ENCODE measurements around the gene ZNF823.
A peak's percentile ranks its signal among the peaks of the same experiment; 100 is the strongest.

Gene ZNF823

DNA sequence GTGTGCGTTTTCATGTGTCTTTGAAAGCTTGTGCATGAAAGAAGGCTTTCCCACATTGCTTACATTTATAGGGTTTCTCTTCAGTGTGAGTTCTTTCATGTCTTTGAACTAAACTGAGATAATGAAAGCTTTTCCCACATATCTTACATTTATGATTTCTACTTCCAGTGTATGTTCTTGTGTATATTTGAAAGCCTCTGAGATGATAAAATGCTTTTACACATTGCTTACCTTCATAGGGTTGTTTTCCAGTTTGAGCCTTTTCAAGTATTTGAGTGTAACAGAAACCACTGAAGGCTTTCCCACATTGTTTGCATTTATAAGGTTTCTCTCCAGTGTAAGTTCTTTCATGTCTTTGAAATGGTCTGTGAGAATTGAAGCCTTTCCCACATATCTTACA, 18.2 kb upstream of the ZNF823 start:
- no peaks in the 10 kb centered on the region for H3K4me1 Mint-ChIP-seq (ENCODE audit: low read depth)
- peaks cover 7% of the 10 kb centered on the region for H3K27me3 Mint-ChIP-seq
- peaks cover 11% of the 10 kb centered on the region for H3K36me3 Mint-ChIP-seq
- no peak overlapping the region for H3K4me3 Mint-ChIP-seq
- H3K27ac Mint-ChIP-seq, result no peak overlapping the region
- H3K9me3 Mint-ChIP-seq (ENCODE audit: low read depth), result peaks cover 26% of the 10 kb centered on the region

DNA sequence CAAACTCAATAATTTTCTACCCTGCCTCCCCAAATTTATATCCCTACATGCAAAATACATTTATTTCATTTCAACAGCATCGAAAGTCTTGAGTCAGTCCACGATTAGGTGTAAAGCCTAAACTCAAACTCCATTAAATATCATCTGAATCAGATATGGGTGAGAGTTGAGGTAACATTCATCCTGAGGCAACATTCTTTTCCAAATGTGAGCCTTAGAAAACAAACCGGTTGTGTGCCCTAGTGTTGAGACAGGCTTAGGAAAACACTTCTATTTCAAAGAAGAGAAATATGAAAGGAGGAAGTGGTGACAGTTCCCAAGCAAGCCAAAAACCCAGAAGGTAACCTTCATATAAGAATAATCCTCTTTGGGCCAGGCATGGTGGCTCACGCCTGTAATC, 15.9 kb upstream of the ZNF823 start:
- Mint-ChIP-seq H3K36me3 (peaks cover 15% of the 10 kb centered on the region), H3K27me3 (peaks cover 6% of the 10 kb centered on the region), H3K27ac (no peak overlapping the region), H3K4me1 (ENCODE audit: low read depth) (no peaks in the 10 kb centered on the region), H3K4me3 (no peak overlapping the region), H3K9me3 (ENCODE audit: low read depth) (peaks cover 44% of the 10 kb centered on the region)

- no peaks in the 10 kb centered on the region for H3K4me1 Mint-ChIP-seq (ENCODE audit: low read depth)
- no peak overlapping the region for H3K27ac Mint-ChIP-seq
- no peak overlapping the region for H3K4me3 Mint-ChIP-seq
- peaks cover 6% of the 10 kb centered on the region for H3K27me3 Mint-ChIP-seq
- peaks cover 18% of the 10 kb centered on the region for H3K36me3 Mint-ChIP-seq
- peaks cover 53% of the 10 kb centered on the region for H3K9me3 Mint-ChIP-seq (ENCODE audit: low read depth)
These were observed 13.5 kb upstream of the ZNF823 start for GRCh38 chr19:11752244-11752736.

GRCh38 chr19:11749751-11750150, 11.0 kb upstream of the ZNF823 start:
- no peak overlapping the region for H3K27ac Mint-ChIP-seq
- H3K27me3 Mint-ChIP-seq, result peaks cover 4% of the 10 kb centered on the region
- no peak overlapping the region for H3K4me3 Mint-ChIP-seq
- peaks cover 16% of the 10 kb centered on the region for H3K36me3 Mint-ChIP-seq
- peaks cover 39% of the 10 kb centered on the region for H3K9me3 Mint-ChIP-seq (ENCODE audit: low read depth)
- no peaks in the 10 kb centered on the region for H3K4me1 Mint-ChIP-seq (ENCODE audit: low read depth)

DNA sequence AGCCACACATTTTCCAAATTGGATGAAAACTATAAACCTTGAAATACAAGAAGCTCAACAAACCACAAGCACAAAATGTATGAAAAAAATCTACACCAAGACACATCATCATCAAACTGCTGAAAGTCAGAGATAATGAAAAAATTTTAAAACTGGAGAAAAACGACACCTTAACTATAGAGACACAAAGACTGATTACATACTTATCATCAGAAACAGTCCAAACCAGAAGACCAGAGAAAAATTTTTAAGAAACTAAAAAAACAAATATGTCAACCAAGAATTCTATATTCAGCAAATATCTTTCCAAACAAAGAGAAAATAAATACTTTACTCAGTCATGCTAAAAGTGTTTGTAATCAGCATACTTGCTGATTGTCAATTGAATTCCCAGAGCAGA, 8.5 kb upstream of the ZNF823 start:
- H3K4me1 Mint-ChIP-seq (ENCODE audit: low read depth), result no peaks in the 10 kb centered on the region
- no peak overlapping the region for H3K27ac Mint-ChIP-seq
- peaks cover 14% of the 10 kb centered on the region for H3K36me3 Mint-ChIP-seq
- peaks cover 3% of the 10 kb centered on the region for H3K27me3 Mint-ChIP-seq
- peaks cover 35% of the 10 kb centered on the region for H3K9me3 Mint-ChIP-seq (ENCODE audit: low read depth)
- H3K4me3 Mint-ChIP-seq, result no peak overlapping the region

- no peak overlapping the region for H3K27ac Mint-ChIP-seq
- H3K4me1 Mint-ChIP-seq (ENCODE audit: low read depth), result no peaks in the 10 kb centered on the region
- H3K9me3 Mint-ChIP-seq (ENCODE audit: low read depth), result peaks cover 21% of the 10 kb centered on the region
- H3K27me3 Mint-ChIP-seq, result peaks cover 3% of the 10 kb centered on the region
- peaks cover 6% of the 10 kb centered on the region for H3K36me3 Mint-ChIP-seq
- H3K4me3 Mint-ChIP-seq, result no peak overlapping the region
These were observed 7.1 kb upstream of the ZNF823 start for GRCh38 chr19:11745869-11746268.

- H3K27ac Mint-ChIP-seq, result no peak overlapping the region
- no peaks in the 10 kb centered on the region for H3K9me3 Mint-ChIP-seq (ENCODE audit: low read depth)
- H3K36me3 Mint-ChIP-seq, result peaks cover 4% of the 10 kb centered on the region
- H3K4me3 Mint-ChIP-seq, result peak overlapping the region; percentile 94
- no peaks in the 10 kb centered on the region for H3K27me3 Mint-ChIP-seq
- peaks cover 22% of the 10 kb centered on the region for H3K4me1 Mint-ChIP-seq (ENCODE audit: low read depth)
These were observed 591 bp downstream of the ZNF823 start for GRCh38 chr19:11737964-11738745.

GRCh38 chr19:11736696-11737095, 2.0 kb downstream of the ZNF823 start:
- Mint-ChIP-seq H3K4me1 (ENCODE audit: low read depth) (peaks cover 22% of the 10 kb centered on the region), H3K27me3 (no peaks in the 10 kb centered on the region), H3K4me3 (peak overlapping the region; percentile 80), H3K27ac (no peak overlapping the region), H3K36me3 (peaks cover 6% of the 10 kb centered on the region), H3K9me3 (ENCODE audit: low read depth) (no peaks in the 10 kb centered on the region)

DNA sequence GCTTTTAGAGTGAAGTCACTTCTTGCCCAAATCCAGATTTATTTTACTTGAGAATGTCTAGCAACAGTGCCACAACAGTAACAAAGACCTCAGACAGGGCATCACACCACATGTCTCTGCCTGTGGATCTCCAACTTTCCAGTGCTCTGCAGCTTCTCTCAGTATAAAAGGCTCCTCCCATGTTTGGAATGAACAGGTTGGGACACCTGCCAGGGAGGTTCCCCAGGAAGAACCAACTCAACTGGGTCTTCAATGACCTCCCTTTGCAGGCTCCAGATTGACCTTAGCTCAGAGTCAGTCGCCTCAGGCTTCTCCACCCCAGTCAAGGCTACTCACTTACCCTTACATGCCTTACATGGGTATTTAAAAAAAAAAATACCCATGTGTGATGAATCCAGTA, 3.4 kb downstream of the ZNF823 start:
- Mint-ChIP-seq H3K27ac (no peak overlapping the region), H3K36me3 (peaks cover 9% of the 10 kb centered on the region), H3K9me3 (ENCODE audit: low read depth) (no peaks in the 10 kb centered on the region), H3K4me1 (ENCODE audit: low read depth) (peaks cover 22% of the 10 kb centered on the region), H3K27me3 (no peaks in the 10 kb centered on the region), H3K4me3 (no peak overlapping the region)

DNA sequence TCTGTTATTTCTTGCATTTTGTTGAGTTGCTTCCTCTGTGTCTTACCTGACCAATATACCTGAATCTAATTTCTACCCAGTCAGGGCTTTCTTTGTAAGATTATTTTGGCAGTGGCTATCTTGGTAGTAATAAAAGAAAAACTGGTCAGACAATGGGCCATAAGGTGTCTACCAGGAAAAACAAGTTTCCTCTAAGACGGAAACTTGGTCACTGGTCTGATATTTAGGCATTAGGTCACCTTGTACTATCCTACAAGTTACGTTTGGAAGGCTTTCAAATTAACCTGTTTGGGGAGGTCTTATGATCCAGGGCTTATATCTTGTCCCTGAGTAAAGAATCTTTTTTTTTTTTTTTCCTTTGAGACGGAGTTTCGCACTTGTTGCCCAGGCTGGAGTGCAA, 9.2 kb downstream of the ZNF823 start:
- Mint-ChIP-seq H3K4me3 (no peak overlapping the region), H3K27ac (no peak overlapping the region), H3K4me1 (ENCODE audit: low read depth) (no peaks in the 10 kb centered on the region), H3K27me3 (no peaks in the 10 kb centered on the region), H3K9me3 (ENCODE audit: low read depth) (no peaks in the 10 kb centered on the region), H3K36me3 (peaks cover 31% of the 10 kb centered on the region)

- Mint-ChIP-seq H3K4me3 (no peak overlapping the region), H3K27ac (no peak overlapping the region), H3K9me3 (ENCODE audit: low read depth) (peaks cover 13% of the 10 kb centered on the region), H3K27me3 (no peaks in the 10 kb centered on the region), H3K36me3 (peaks cover 56% of the 10 kb centered on the region), H3K4me1 (ENCODE audit: low read depth) (no peaks in the 10 kb centered on the region)
These were observed 16.3 kb downstream of the ZNF823 start for GRCh38 chr19:11722414-11722813.

- no peak overlapping the region for H3K27ac Mint-ChIP-seq
- no peaks in the 10 kb centered on the region for H3K27me3 Mint-ChIP-seq
- H3K36me3 Mint-ChIP-seq, result peaks cover 54% of the 10 kb centered on the region
- no peaks in the 10 kb centered on the region for H3K4me1 Mint-ChIP-seq (ENCODE audit: low read depth)
- no peak overlapping the region for H3K4me3 Mint-ChIP-seq
- H3K9me3 Mint-ChIP-seq (ENCODE audit: low read depth), result peaks cover 16% of the 10 kb centered on the region
These were observed 17.1 kb downstream of the ZNF823 start for GRCh38 chr19:11721681-11722080.

DNA sequence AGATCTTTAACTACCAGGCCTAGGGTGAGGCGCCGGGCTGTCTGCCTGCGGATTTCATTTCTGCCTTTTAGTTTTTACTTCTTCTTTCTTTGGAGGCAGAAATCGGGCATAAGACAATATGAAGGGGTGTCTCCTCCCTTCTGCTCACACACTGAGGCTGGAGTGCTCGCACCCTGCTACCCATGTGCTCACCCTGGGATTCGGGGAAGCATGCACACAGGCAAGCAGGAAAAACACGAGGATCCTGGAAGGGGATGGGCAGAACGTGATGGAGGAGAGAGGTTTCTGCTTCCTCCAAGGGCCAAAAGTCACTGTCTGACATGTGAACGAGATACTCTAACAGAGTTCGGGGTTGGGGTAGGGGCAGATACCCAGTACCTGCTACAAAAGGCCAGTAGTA, 28.4 kb downstream of the ZNF823 start:
- peaks cover 7% of the 10 kb centered on the region for H3K9me3 Mint-ChIP-seq (ENCODE audit: low read depth)
- no peak overlapping the region for H3K27ac Mint-ChIP-seq
- peaks cover 2% of the 10 kb centered on the region for H3K27me3 Mint-ChIP-seq
- no peak overlapping the region for H3K4me3 Mint-ChIP-seq
- H3K4me1 Mint-ChIP-seq (ENCODE audit: low read depth), result no peaks in the 10 kb centered on the region
- H3K36me3 Mint-ChIP-seq, result peaks cover 6% of the 10 kb centered on the region

GRCh38 chr19:11708457-11708856, 30.3 kb downstream of the ZNF823 start:
- H3K36me3 Mint-ChIP-seq, result no peaks in the 10 kb centered on the region
- peaks cover 3% of the 10 kb centered on the region for H3K9me3 Mint-ChIP-seq (ENCODE audit: low read depth)

DNA sequence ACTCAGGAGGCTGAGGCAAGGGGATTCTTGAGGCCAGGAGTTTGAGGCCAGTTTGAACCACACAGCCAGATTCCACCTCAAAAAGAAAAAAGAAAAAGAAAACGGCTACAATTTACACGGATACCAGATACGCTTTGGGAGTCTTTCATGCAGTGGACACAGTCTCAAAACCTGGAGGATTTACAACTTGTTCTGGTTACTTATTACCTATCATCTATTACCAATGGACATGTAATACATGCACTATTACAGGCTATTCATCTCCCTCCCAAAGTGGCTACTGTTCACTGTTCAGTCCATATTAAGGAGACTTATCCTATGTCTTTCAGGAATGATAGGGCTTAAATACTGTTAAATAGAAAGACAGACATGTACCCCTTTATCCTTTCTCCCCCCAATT, 33.3 kb downstream of the ZNF823 start:
- no peaks in the 10 kb centered on the region for H3K9me3 Mint-ChIP-seq (ENCODE audit: low read depth)
- H3K36me3 Mint-ChIP-seq, result no peaks in the 10 kb centered on the region
- no peak overlapping the region for H3K27ac Mint-ChIP-seq
- peaks cover 2% of the 10 kb centered on the region for H3K27me3 Mint-ChIP-seq
- no peaks in the 10 kb centered on the region for H3K4me1 Mint-ChIP-seq (ENCODE audit: low read depth)
- H3K4me3 Mint-ChIP-seq, result no peak overlapping the region

More at GRCh38 chr19:11708457-11708856, 30.3 kb downstream of the ZNF823 start:
- no peak overlapping the region for H3K27ac Mint-ChIP-seq
- H3K4me1 Mint-ChIP-seq (ENCODE audit: low read depth), result no peaks in the 10 kb centered on the region
- H3K4me3 Mint-ChIP-seq, result no peak overlapping the region
- peaks cover 2% of the 10 kb centered on the region for H3K27me3 Mint-ChIP-seq

- Mint-ChIP-seq H3K4me1 (ENCODE audit: low read depth) (peaks cover 1% of the 10 kb centered on the region), H3K9me3 (ENCODE audit: low read depth) (no peaks in the 10 kb centered on the region), H3K27me3 (peaks cover 6% of the 10 kb centered on the region), H3K4me3 (no peak overlapping the region), H3K36me3 (no peaks in the 10 kb centered on the region), H3K27ac (no peak overlapping the region)
These were observed 34.1 kb downstream of the ZNF823 start for GRCh38 chr19:11704626-11705025.
